HepG2 (cell line): ENCODE data around the gene RASSF6. TPM values are rescaled to one million over a fixed set of nuclear protein-coding genes. Genes with fewer than 3 reads are reported as not detected.

Experiments used
- ATAC-seq: fragments of 200-7000 bp; cut with Tn5 transposase; 3 replicates; pipeline ENCODE4 v1.9.1; 2020; ENCODE audit warnings: mild to moderate bottlenecking, moderate library complexity
- BruUV-seq: library from RNA; stranded (reverse); fragments of 400-500 nt; replicated peaks from 2 replicates; lab custom pipeline; 2021; lab: Mats Ljungman, UMichigan
- CTCF ChIA-PET: fragments of 300-600 bp; formaldehyde crosslinking; extraction: SDS; loops from one replicate; lab custom pipeline; 2021; ENCODE audit warnings: low total read pairs, inconsistent platforms, low intra/inter-chr PET ratio; lab: Yijun Ruan, JAX
- POLR2A ChIA-PET: fragments of 350-600 bp; sonication (Branson Sonifier 250); formaldehyde crosslinking; loops from one replicate; lab custom pipeline; 2020; ENCODE audit warnings: antibody characterized with exemption, inconsistent platforms; lab: Yijun Ruan, JAX
- DNase-seq: peaks from one replicate; pipeline ENCODE4 v3.0.0-alpha.2; 2015; ENCODE audit warnings: low spot score
- FAIRE-seq: peaks from 3 replicates; lab custom pipeline; 2011; peaks lifted over from hg19 to GRCh38; lab: Jason Lieb, UNC
- H2AFZ ChIP-seq: one replicate; pipeline ENCODE4 v1.6.1; 2011; ENCODE audit warnings: low read length, inconsistent platforms
- H3K27ac ChIP-seq: fragments of 300-600 bp; 3 replicates; pipeline ENCODE4 v1.8.0; 2011; ENCODE audit warnings: mixed run types, mild to moderate bottlenecking, mixed read lengths, low read length, inconsistent platforms; ENCODE audit not compliant: insufficient read depth; ENCODE audit errors: extremely low read length
- H3K27me3 ChIP-seq, 2 experiments: fragments of 200-600 bp in 1 of 2; 2 replicates in 1 of 2; 3 replicates in 1 of 2; pipeline versions ENCODE4 v1.6.0 to v1.8.0; 2011; ENCODE audit warnings: low read length in 2 of 2, mild to moderate bottlenecking in 2 of 2, moderate library complexity in 2 of 2, inconsistent platforms in 1 of 2; ENCODE audit not compliant: insufficient read depth in 2 of 2, control insufficient read depth in 1 of 2
- H3K36me3 ChIP-seq, 2 experiments: fragments of 200-600 bp in 1 of 2; replicated peaks in 1 of 2; 2 replicates in 1 of 2; 3 replicates in 1 of 2; pipeline versions ENCODE4 v1.5.1 to v1.8.0; 2011; ENCODE audit warnings: low read length in 2 of 2, inconsistent platforms in 1 of 2; ENCODE audit not compliant: insufficient read depth in 2 of 2, control insufficient read depth in 1 of 2
- H3K4me1 ChIP-seq: 2 replicates; pipeline ENCODE4 v1.5.1; 2012; ENCODE audit warnings: low read length, inconsistent platforms; ENCODE audit not compliant: insufficient read depth
- H3K4me2 ChIP-seq: 2 replicates; pipeline ENCODE4 v1.6.0; 2011; ENCODE audit warnings: low read depth, low read length, inconsistent platforms
- H3K4me3 ChIP-seq, 3 experiments: fragments of 200-600 bp in 1 of 3; sonication (generic), shearing (Covaris generic) in 1 of 3; replicated peaks in 1 of 3; 2 replicates each; pipeline ENCODE4 v1.5.1; 2011 to 2016; ENCODE audit warnings: low read length in 3 of 3, inconsistent platforms in 2 of 3, low read depth in 2 of 3, mild to moderate bottlenecking in 2 of 3, control low read depth in 1 of 3, mixed read lengths in 1 of 3; ENCODE audit not compliant: insufficient read depth in 1 of 3
- H3K79me2 ChIP-seq: one replicate; pipeline ENCODE4 v1.6.1; 2011; ENCODE audit warnings: low read length, inconsistent platforms; ENCODE audit not compliant: insufficient read depth
- H3K9ac ChIP-seq: 2 replicates; pipeline ENCODE4 v1.6.0; 2011; ENCODE audit warnings: mild to moderate bottlenecking, low read depth, low read length, inconsistent platforms; ENCODE audit not compliant: insufficient read depth
- H3K9me3 ChIP-seq: 2 replicates; pipeline ENCODE4 v1.5.1; 2012; ENCODE audit warnings: mild to moderate bottlenecking, low read length
- H4K20me1 ChIP-seq: 2 replicates; pipeline ENCODE4 v1.6.0; 2011; ENCODE audit warnings: inconsistent platforms, mild to moderate bottlenecking, low read length, moderate library complexity; ENCODE audit not compliant: insufficient read depth
- ARID5B ChIP-seq: IDR thresholded peaks from 2 replicates; pipeline ENCODE4 v1.4.0; 2020; ENCODE audit warnings: mild to moderate bottlenecking, missing genetic modification reagents
- CENPT ChIP-seq: sonication (generic); formaldehyde crosslinking; IDR thresholded peaks from 2 replicates; pipeline ENCODE4 v1.8.0; 2022; ENCODE audit warnings: low read depth, mild to moderate bottlenecking, moderate library complexity, missing genetic modification reagents
- HMGXB3 ChIP-seq: sonication (generic); formaldehyde crosslinking; IDR thresholded peaks from 2 replicates; pipeline ENCODE4 v1.4.0; 2020; ENCODE audit warnings: missing genetic modification reagents, borderline replicate concordance
- HNF4A ChIP-seq: sonication (generic); formaldehyde crosslinking; IDR thresholded peaks from 2 replicates; pipeline ENCODE4 v1.4.0; 2020; ENCODE audit warnings: missing genetic modification reagents
- MLLT10 ChIP-seq: sonication (generic); formaldehyde crosslinking; IDR thresholded peaks from 2 replicates; pipeline ENCODE4 v1.4.0; 2020; ENCODE audit warnings: missing genetic modification reagents
- RNF2 ChIP-seq: fragments of 450-650 bp; conservative IDR thresholded peaks from 2 replicates; pipeline ENCODE4 v1.6.1; 2016; ENCODE audit warnings: low read depth
- ZBTB37 ChIP-seq: sonication (generic); formaldehyde crosslinking; IDR thresholded peaks from 2 replicates; pipeline ENCODE4 v1.4.0; 2020; ENCODE audit warnings: mild to moderate bottlenecking, missing genetic modification reagents
- ZBTB39 ChIP-seq: sonication (generic); formaldehyde crosslinking; IDR thresholded peaks from 2 replicates; pipeline ENCODE4 v1.5.0; 2020; ENCODE audit warnings: missing genetic modification reagents
- ZNF317 ChIP-seq: sonication (generic); formaldehyde crosslinking; IDR thresholded peaks from 2 replicates; pipeline ENCODE4 v1.5.0; 2020; ENCODE audit warnings: mild to moderate bottlenecking, missing genetic modification reagents
- ZNF326 ChIP-seq: sonication (generic); formaldehyde crosslinking; IDR thresholded peaks from 2 replicates; pipeline ENCODE4 v1.4.0; 2020; ENCODE audit warnings: missing genetic modification reagents, borderline replicate concordance
- ZNF468 ChIP-seq: sonication (generic); formaldehyde crosslinking; IDR thresholded peaks from 2 replicates; pipeline ENCODE4 v1.8.0; 2022; ENCODE audit warnings: mild to moderate bottlenecking, moderate library complexity, missing genetic modification reagents
- ZNF660 ChIP-seq: sonication (generic); formaldehyde crosslinking; IDR thresholded peaks from 2 replicates; pipeline ENCODE4 v1.5.1; 2020; ENCODE audit warnings: mild to moderate bottlenecking, low read depth, missing genetic modification reagents, borderline replicate concordance
- ZNF670 ChIP-seq: sonication (generic); formaldehyde crosslinking; IDR thresholded peaks from 2 replicates; pipeline ENCODE4 v1.8.0; 2022; ENCODE audit warnings: mild to moderate bottlenecking, missing genetic modification reagents, borderline replicate concordance
- ZSCAN22 ChIP-seq: sonication (generic); formaldehyde crosslinking; IDR thresholded peaks from 2 replicates; pipeline ENCODE4 v1.4.0; 2020; ENCODE audit warnings: mild to moderate bottlenecking, missing genetic modification reagents
- in situ Hi-C: cut with HindIII; loops from 2 replicates; pipeline ENCODE4 v1.10.0; 2017; ENCODE audit warnings: low pct_unique_long_range_greater_than_20kb; ENCODE audit not compliant: extremely low pct_ligation_motif_present
- intact Hi-C: fragments of 100-400 bp; cut with micrococcal nuclease; formaldehyde crosslinking; loops from one replicate; pipeline ENCODE4 v1.10.0; 2022; ENCODE audit not compliant: unreplicated experiment
- polyA plus RNA-seq, 8 experiments: library from polyadenylated mRNA; depleted of rRNA in 3 of 8; stranded (reverse) in 7 of 8; unstranded in 1 of 8; fragments of >200 nt; fragmentation: Illumina TruSeq in 4 of 8; extraction: Trizol in 4 of 8; gene quantifications; 2 replicates each; pipeline versions ENCODE4 v1.2.1 to v1.2.3, GENCODE V29; 2011 to 2016; ENCODE audit warnings: low read depth in 4 of 8, missing spikeins in 1 of 8, mixed read lengths in 1 of 8; ENCODE audit not compliant: insufficient read depth in 1 of 8
- total RNA-seq, 5 experiments: library from RNA; depleted of rRNA; stranded (reverse); fragments of >200 nt; fragmentation: Illumina TruSeq; extraction: Trizol; gene quantifications; 2 replicates each; pipeline ENCODE4 v1.2.3, GENCODE V29; 2016; ENCODE audit warnings: low read depth in 1 of 5

The RASSF6 gene
- total and polyA plus RNA-seq, 2 of the 13 experiments (the other 11 are each of a cell fraction or from before 2014, with no cell fraction given), result 0.03 to 0.11 TPM

- intact Hi-C loops, result no loop called here
- TF ChIP-seq ARID5B (CRISPR knock-in tag) (no peak), ZNF326 (CRISPR knock-in tag) (no peak), MLLT10 (CRISPR knock-in tag) (no peak), ZBTB37 (no peak), ZNF670 (CRISPR knock-in tag) (no peak), HMGXB3 (CRISPR knock-in tag) (no peak), ZNF317 (CRISPR knock-in tag) (no peak), ZSCAN22 (CRISPR knock-in tag) (no peak), HNF4A (CRISPR knock-in tag) (no peak), ZNF468 (no peak), ZBTB39 (CRISPR knock-in tag) (no peak), RNF2 (no peak), CENPT (CRISPR knock-in tag) (no peak), ZNF660 (CRISPR knock-in tag) (no peak)
These were observed 22.6 kb downstream of the RASSF6 start for GRCh38 chr4:73597594-73597993.

More at GRCh38 chr4:73597594-73597993, 22.6 kb downstream of the RASSF6 start:
- no peak for DNase-seq
- Histone ChIP-seq H3K79me2 (no peaks in the 10 kb centered on the region), H3K4me1 (peaks cover 67% of the 10 kb centered on the region), H3K36me3 (no peaks in the 10 kb centered on the region), H3K9me3 (no peaks in the 10 kb centered on the region), H3K27ac (no peak overlapping the region), H3K4me2 (no peak overlapping the region), H4K20me1 (no peaks in the 10 kb centered on the region), H3K27me3 (no peaks in the 10 kb centered on the region), H3K4me3 (no peak overlapping the region), H3K9ac (no peak overlapping the region), H2AFZ (no peak overlapping the region)
- ATAC-seq, result no peak
- no TSS peak for BruUV-seq
- no peak for FAIRE-seq
- ChIA-PET CTCF (no interaction called here), POLR2A (no interaction called here)
- in situ Hi-C loops, result loop anchor here (25.0 kb wide), 1 partner anchor 260 kb away; no protein-coding TSS in a partner anchor
